ENCODE results near the gene CAMK1D.
"Not testable (repeated sequence)": the region's sequence is repeated elsewhere in the genome, so short reads cannot be mapped to it uniquely, and the experiment has no call there.

CAMK1D gene

GRCh38 chr10:12699258-12699700 lies 349.9 kb downstream of the CAMK1D start:
- no peak for DNase-seq (ENCODE audit: low read depth in 2 of 2)

- DNase-seq (ENCODE audit: low read depth in 2 of 2) = no peak
Measured at GRCh38 chr10:12699781-12700556, 350.6 kb downstream of the CAMK1D start.

- DNase-seq (ENCODE audit: low read depth in 2 of 2) = no peak
Measured at GRCh38 chr10:12700557-12700874, 351.2 kb downstream of the CAMK1D start.

- no peak for DNase-seq (ENCODE audit: low read depth in 2 of 2)
Measured at GRCh38 chr10:12701696-12702095, 352.3 kb downstream of the CAMK1D start.

- DNase-seq (ENCODE audit: low read depth in 2 of 2) = no peak
Measured at GRCh38 chr10:12702215-12702770, 352.9 kb downstream of the CAMK1D start.

GRCh38 chr10:12703126-12703525 lies 353.8 kb downstream of the CAMK1D start:
- DNase-seq (ENCODE audit: low read depth in 2 of 2) = no peak

- no peak for DNase-seq (ENCODE audit: low read depth in 2 of 2)
Measured at GRCh38 chr10:12703813-12704212, 354.5 kb downstream of the CAMK1D start.

- DNase-seq (ENCODE audit: low read depth in 2 of 2) = no peak
Measured at GRCh38 chr10:12704488-12704887, 355.1 kb downstream of the CAMK1D start.

GRCh38 chr10:12705943-12706342 lies 356.6 kb downstream of the CAMK1D start:
- DNase-seq (ENCODE audit: low read depth in 2 of 2) = no peak

- DNase-seq (ENCODE audit: low read depth in 2 of 2) = no peak
Measured at GRCh38 chr10:12707461-12708185, 358.3 kb downstream of the CAMK1D start.

GRCh38 chr10:12709000-12709401 lies 359.7 kb downstream of the CAMK1D start:
- no peak for DNase-seq (ENCODE audit: low read depth in 2 of 2)

- no peak for DNase-seq (ENCODE audit: low read depth in 2 of 2)
Measured at GRCh38 chr10:12709521-12709963, 360.2 kb downstream of the CAMK1D start.

- no peak for DNase-seq (ENCODE audit: low read depth in 2 of 2)
Measured at GRCh38 chr10:12710157-12710556, 360.8 kb downstream of the CAMK1D start.

GRCh38 chr10:12710594-12711349 lies 361.4 kb downstream of the CAMK1D start:
- DNase-seq (ENCODE audit: low read depth in 2 of 2) = peak; percentile 40 to 67

GRCh38 chr10:12711350-12711708 lies 362.0 kb downstream of the CAMK1D start:
- DNase-seq (ENCODE audit: low read depth in 2 of 2) = no peak

GRCh38 chr10:12712293-12712983 lies 363.1 kb downstream of the CAMK1D start:
- DNase-seq (ENCODE audit: low read depth in 2 of 2) = no peak

- not testable (repeated sequence) for DNase-seq (ENCODE audit: low read depth in 2 of 2)
Measured at GRCh38 chr10:12712984-12713316, 363.6 kb downstream of the CAMK1D start.

GRCh38 chr10:12716042-12716441 lies 366.7 kb downstream of the CAMK1D start:
- no peak for DNase-seq (ENCODE audit: low read depth in 2 of 2)

GRCh38 chr10:12717981-12718707 lies 368.8 kb downstream of the CAMK1D start:
- no peak for DNase-seq (ENCODE audit: low read depth in 2 of 2)

GRCh38 chr10:12719365-12719764 lies 370.0 kb downstream of the CAMK1D start:
- DNase-seq (ENCODE audit: low read depth in 2 of 2) = no peak
